IPS-18a (cell line): ENCODE results near the gene ACTG1.

ENCODE experiments used
- H3K27ac ChIP-seq: one replicate; pipeline ENCODE4 v1.5.1; 2013; ENCODE audit warnings: low read length
- H3K27me3 ChIP-seq: one replicate; pipeline ENCODE4 v1.6.1; 2013; ENCODE audit warnings: mild to moderate bottlenecking, low read length; ENCODE audit not compliant: control insufficient read depth, insufficient read depth
- H3K36me3 ChIP-seq: one replicate; pipeline ENCODE4 v1.6.1; 2013; ENCODE audit warnings: low read depth, low read length; ENCODE audit not compliant: control insufficient read depth
- H3K4me1 ChIP-seq: one replicate; pipeline ENCODE4 v1.6.1; 2013; ENCODE audit warnings: low read depth, low read length; ENCODE audit not compliant: control insufficient read depth
- H3K4me3 ChIP-seq: one replicate; pipeline ENCODE4 v1.5.1; 2013; ENCODE audit warnings: low read length
- H3K9ac ChIP-seq: one replicate; pipeline ENCODE4 v1.6.1; 2013; ENCODE audit warnings: mild to moderate bottlenecking, low read length, moderate library complexity
- H3K9me3 ChIP-seq: one replicate; pipeline ENCODE4 v1.6.1; 2013; ENCODE audit warnings: low read depth, low read length; ENCODE audit not compliant: control insufficient read depth

Gene ACTG1

DNA sequence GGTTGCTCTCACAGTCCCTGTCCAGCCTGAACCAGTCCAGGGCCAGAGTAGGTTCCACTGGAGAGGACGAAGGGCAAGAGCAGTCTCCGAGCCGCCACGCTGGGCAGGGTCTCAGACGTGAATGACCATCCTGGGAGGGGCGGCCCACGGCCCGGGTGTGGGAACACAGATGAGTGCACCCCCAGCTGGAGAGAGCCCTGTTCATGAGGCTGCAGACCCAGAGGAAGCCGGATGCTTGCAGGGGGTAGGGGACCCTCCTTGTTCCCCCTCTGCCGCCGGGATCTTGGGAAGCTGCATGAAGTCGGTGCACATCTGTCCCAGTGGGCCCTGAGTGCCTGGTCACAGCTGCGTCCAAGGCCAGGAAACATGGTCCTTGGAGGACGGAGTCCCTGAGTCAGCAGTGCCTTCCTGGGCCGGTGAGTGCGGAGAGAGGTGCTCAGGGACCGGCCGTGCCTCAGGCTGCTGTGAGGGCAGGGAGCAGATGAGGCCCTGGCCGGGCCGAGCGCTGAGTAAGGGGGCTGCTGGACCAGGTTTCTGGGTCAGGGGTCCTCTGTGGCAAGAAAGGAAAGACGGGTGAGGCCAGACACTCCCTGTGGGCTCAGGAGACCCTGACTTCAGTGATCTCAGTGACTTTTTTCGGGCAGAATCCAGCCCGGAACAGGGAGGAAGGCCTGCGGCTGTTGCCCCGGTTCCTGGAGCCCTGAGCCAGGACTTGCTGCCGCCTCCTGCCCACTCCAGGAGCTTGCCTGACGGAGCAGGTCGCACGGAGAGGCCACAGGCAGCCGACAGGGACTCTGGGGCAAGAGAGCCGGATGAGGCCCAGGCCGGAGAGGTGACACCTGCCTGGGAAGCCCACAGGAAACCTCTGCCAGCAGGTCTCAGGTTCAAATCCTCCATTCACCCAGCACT is 45.8 kb downstream of the ACTG1 start:
- H3K9ac ChIP-seq, result no peak overlapping the region
- no peak overlapping the region for H3K4me3 ChIP-seq
- no peaks in the 10 kb centered on the region for H3K9me3 ChIP-seq
- H3K27me3 ChIP-seq, result no peaks in the 10 kb centered on the region
- no peak overlapping the region for H3K27ac ChIP-seq
- H3K4me1 ChIP-seq, result no peaks in the 10 kb centered on the region
- no peaks in the 10 kb centered on the region for H3K36me3 ChIP-seq

DNA sequence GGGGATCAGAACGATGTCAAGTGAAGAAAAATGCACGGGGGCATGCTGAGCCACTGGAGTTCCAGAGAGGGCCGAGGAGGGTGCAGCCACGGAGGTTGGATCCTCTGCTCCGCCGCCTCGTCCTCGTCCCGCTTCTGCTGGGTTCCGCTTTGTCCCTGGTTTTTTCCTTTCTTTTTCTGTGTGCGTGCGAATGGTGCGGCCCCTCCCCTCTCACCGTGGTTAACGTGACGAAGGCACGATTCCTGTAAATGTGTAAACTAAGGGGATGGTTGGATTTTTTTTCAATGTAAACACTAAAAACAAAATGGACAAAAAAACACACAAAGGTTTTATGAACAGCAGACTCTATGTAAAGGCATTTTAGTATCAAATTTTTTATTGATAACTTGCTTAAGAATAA is 46.7 kb downstream of the ACTG1 start:
- Histone ChIP-seq H3K9me3 (no peaks in the 10 kb centered on the region), H3K9ac (no peak overlapping the region), H3K36me3 (no peaks in the 10 kb centered on the region), H3K27me3 (no peaks in the 10 kb centered on the region), H3K27ac (no peak overlapping the region), H3K4me3 (no peak overlapping the region), H3K4me1 (no peaks in the 10 kb centered on the region)

GRCh38 chr17:81464586-81464985 is 48.0 kb downstream of the ACTG1 start:
- H3K27ac ChIP-seq, result no peak overlapping the region
- no peaks in the 10 kb centered on the region for H3K36me3 ChIP-seq
- no peak overlapping the region for H3K4me3 ChIP-seq
- H3K9me3 ChIP-seq, result no peaks in the 10 kb centered on the region
- no peak overlapping the region for H3K9ac ChIP-seq
- H3K4me1 ChIP-seq, result no peaks in the 10 kb centered on the region
- no peaks in the 10 kb centered on the region for H3K27me3 ChIP-seq

DNA sequence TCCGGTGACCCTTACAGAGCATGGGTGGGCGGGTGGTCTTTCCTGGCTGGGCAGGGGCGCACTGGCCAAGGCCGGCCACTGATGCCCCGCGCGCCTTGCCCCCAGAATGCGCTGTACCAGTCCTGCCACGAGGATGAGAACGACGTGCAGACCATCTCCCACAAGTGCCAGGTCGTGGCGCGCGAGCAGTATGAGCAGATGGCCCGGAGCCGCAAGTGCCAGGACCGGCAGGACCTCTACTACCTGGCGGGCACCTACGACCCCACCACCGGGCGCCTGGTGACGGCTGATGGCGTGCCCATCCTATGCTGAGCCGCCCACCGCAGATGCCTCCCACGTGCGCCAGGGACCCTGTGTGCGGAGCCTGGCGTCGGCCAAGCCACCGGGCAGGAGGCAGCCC is 49.1 kb downstream of the ACTG1 start:
- Histone ChIP-seq H3K36me3 (no peaks in the 10 kb centered on the region), H3K9ac (no peak overlapping the region), H3K4me1 (no peaks in the 10 kb centered on the region), H3K9me3 (no peaks in the 10 kb centered on the region), H3K27ac (no peak overlapping the region), H3K27me3 (no peaks in the 10 kb centered on the region), H3K4me3 (no peak overlapping the region)

DNA sequence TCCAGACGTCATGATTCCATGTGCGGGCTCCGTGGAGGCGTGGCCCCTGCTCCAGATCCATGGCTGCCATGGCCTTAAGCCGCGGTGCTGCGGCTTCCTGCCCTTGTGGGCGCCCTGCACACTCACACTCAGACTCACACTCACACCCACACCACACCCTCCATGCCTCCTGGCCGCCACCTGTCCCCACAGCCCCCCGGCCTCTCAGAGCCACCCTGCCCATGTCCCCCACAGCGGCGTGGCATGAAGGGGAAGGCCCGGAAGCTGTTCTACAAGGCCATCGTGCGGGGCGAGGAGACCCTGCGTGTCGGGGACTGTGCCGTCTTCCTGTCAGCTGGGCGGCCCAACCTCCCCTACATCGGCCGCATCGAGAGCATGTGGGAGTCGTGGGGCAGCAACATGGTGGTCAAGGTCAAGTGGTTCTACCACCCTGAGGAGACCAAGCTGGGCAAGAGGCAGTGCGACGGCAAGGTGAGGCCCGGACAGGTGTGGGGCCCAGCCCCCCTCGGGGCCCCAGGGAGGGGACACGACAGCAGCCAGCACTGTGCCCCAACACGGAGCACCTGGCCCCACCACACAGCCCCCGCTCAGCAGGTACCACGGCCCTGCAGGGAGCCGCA is 50.0 kb downstream of the ACTG1 start:
- Histone ChIP-seq H3K4me3 (no peak overlapping the region), H3K9ac (no peak overlapping the region), H3K27me3 (no peaks in the 10 kb centered on the region), H3K27ac (no peak overlapping the region), H3K36me3 (no peaks in the 10 kb centered on the region), H3K9me3 (no peaks in the 10 kb centered on the region), H3K4me1 (no peaks in the 10 kb centered on the region)

- Histone ChIP-seq H3K4me3 (no peak overlapping the region), H3K4me1 (no peaks in the 10 kb centered on the region), H3K36me3 (no peaks in the 10 kb centered on the region), H3K9ac (no peak overlapping the region), H3K9me3 (no peaks in the 10 kb centered on the region), H3K27me3 (no peaks in the 10 kb centered on the region), H3K27ac (no peak overlapping the region)
Measured at GRCh38 chr17:81461607-81462500, 50.7 kb downstream of the ACTG1 start.

- H3K36me3 ChIP-seq, result no peaks in the 10 kb centered on the region
- H3K4me1 ChIP-seq, result peaks cover 4% of the 10 kb centered on the region
- no peaks in the 10 kb centered on the region for H3K27me3 ChIP-seq
Measured at GRCh38 chr17:81460856-81461460, 51.6 kb downstream of the ACTG1 start.

More at GRCh38 chr17:81460856-81461460, 51.6 kb downstream of the ACTG1 start:
- Histone ChIP-seq H3K27ac (no peak overlapping the region), H3K9me3 (no peaks in the 10 kb centered on the region), H3K9ac (no peak overlapping the region), H3K4me3 (no peak overlapping the region)
